ENCODE results near the gene VAPB. TPM values are rescaled to one million over a fixed set of nuclear protein-coding genes. Genes with fewer than 3 reads are reported as not detected.

Gene VAPB
- total RNA-seq, 1 experiment from 2014 or later: 65.1 TPM

DNA sequence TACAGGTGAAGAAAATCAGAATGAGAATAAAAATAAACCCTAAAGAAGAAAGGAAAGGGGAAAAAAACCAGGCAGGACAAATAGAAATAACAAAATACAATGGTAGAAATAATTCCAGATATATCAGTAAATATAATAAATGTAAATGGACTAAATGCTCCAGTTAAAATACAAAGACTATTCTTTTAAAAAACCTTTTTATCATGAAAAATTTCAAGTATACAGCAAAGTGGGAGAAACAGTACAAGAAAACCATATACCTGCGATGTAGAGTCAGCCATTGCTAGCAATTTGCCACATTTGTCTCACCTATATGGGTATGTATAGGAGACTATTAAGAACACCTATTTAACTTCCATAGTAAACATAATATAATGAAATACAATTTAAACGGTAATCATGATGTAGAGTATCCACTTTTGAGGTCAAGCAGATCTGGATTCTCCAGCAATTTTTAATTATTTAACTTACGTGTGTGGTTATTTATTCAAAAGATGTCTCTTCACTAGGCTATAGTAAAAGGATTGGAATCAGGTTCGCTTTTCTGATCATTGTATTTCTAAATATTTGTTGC, 914 bp upstream of the VAPB start:
- peaks cover 24% of the 10 kb centered on the region; the same call in 1 of the 2 replicates for H3K79me2 ChIP-seq (ENCODE audit: insufficient read depth, low read length)
- WGBS (ENCODE audit: extremely low coverage, insufficient read length, low lambda C conversion rate): no CpG with 5 or more reads among the region's 4 CpGs
- H3K56ac ChIP-seq (ENCODE audit: insufficient read length, low read depth, low read length): no peak overlapping the region
- peaks cover 12 to 23% (median 21%) of the 10 kb centered on the region in 3 experiments for H3K36me3 Mint-ChIP-seq (ENCODE audit: insufficient read depth in 1 of 3, low read depth in 3 of 3)
- H3K27ac ChIP-seq (ENCODE audit: insufficient read length, low read depth, low read length): no peak overlapping the region
- H3K4me1 ChIP-seq (ENCODE audit: insufficient read depth, low read length): peaks cover 2% of the 10 kb centered on the region; the same call in 1 of the 2 replicates
- H3T11ph ChIP-seq (ENCODE audit: low read length): no peak overlapping the region
- H3K23me2 ChIP-seq (ENCODE audit: insufficient read length, low read depth, low read length, poor library complexity, severe bottlenecking): peaks cover 8% of the 10 kb centered on the region
- no peak overlapping the region for H3K4me2 ChIP-seq (ENCODE audit: insufficient read depth, insufficient read length, low read length)
- no peak overlapping the region for H2BK5ac ChIP-seq (ENCODE audit: insufficient read length, low read length)
- H3K23ac ChIP-seq (ENCODE audit: insufficient read length, low read depth, low read length): no peak overlapping the region
- peaks cover 21 to 23% of the 10 kb centered on the region in 2 experiments for H3K4me1 Mint-ChIP-seq
- peaks cover 2% of the 10 kb centered on the region for H4K20me1 ChIP-seq (ENCODE audit: control insufficient read depth, insufficient read depth, insufficient read length)
- H3K9me3 ChIP-seq (ENCODE audit: control insufficient read depth, low read depth, low read length): no peaks in the 10 kb centered on the region
- TF ChIP-seq, protein P1, sequence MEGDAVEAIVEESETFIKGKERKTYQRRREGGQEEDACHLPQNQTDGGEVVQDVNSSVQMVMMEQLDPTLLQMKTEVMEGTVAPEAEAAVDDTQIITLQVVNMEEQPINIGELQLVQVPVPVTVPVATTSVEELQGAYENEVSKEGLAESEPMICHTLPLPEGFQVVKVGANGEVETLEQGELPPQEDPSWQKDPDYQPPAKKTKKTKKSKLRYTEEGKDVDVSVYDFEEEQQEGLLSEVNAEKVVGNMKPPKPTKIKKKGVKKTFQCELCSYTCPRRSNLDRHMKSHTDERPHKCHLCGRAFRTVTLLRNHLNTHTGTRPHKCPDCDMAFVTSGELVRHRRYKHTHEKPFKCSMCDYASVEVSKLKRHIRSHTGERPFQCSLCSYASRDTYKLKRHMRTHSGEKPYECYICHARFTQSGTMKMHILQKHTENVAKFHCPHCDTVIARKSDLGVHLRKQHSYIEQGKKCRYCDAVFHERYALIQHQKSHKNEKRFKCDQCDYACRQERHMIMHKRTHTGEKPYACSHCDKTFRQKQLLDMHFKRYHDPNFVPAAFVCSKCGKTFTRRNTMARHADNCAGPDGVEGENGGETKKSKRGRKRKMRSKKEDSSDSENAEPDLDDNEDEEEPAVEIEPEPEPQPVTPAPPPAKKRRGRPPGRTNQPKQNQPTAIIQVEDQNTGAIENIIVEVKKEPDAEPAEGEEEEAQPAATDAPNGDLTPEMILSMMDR (conservative IDR thresholded peaks at IDR 0.05): no peak
- H4K91ac ChIP-seq (ENCODE audit: insufficient read length, low read depth, low read length): no peak overlapping the region
- peaks cover 3% of the 10 kb centered on the region; the same call in 1 of the 2 replicates for H3K27me3 Mint-ChIP-seq (ENCODE audit: low read depth)
- 0 out of 5 replicates have a peak, but pooled peaks cover 0 to under 1% of the 10 kb centered on the region in 2 experiments for H3K9me3 Mint-ChIP-seq
- H4K8ac ChIP-seq (replicated peaks; ENCODE audit: insufficient read length, low read depth, low read length): no peak overlapping the region
- H3K4me3 Mint-ChIP-seq: no peak overlapping the region
- no peaks in the 10 kb centered on the region for H3K27me3 ChIP-seq (ENCODE audit: insufficient read depth, low read length)
- H2BK120ac ChIP-seq (ENCODE audit: low read depth, low read length, poor library complexity, severe bottlenecking): no peak overlapping the region
- no peak overlapping the region for H2AK5ac ChIP-seq (ENCODE audit: insufficient read length, low read length)
- no peak overlapping the region for H2BK12ac ChIP-seq (ENCODE audit: insufficient read length, low read depth, low read length)
- H2AFZ ChIP-seq (ENCODE audit: low read length): no peak overlapping the region
- no peak overlapping the region for H2BK15ac ChIP-seq (ENCODE audit: low read depth, low read length)
- no peak overlapping the region for H3K14ac ChIP-seq (ENCODE audit: insufficient read depth, low read length)
- H3K4ac ChIP-seq (ENCODE audit: low read depth, low read length): no peak overlapping the region
- H3K9ac ChIP-seq (ENCODE audit: extremely low read depth, insufficient read length, low read length): no peak overlapping the region
- no peak overlapping the region for H4K5ac ChIP-seq (ENCODE audit: insufficient read length, low read depth, low read length)
- no peak overlapping the region for H3K27ac Mint-ChIP-seq
- no peak overlapping the region for H2BK20ac ChIP-seq (ENCODE audit: low read depth, low read length, poor library complexity, severe bottlenecking)
- H3K79me1 ChIP-seq (ENCODE audit: insufficient read depth, low read depth, low read length, poor library complexity, severe bottlenecking): peaks cover 4% of the 10 kb centered on the region
- no peak overlapping the region for H3K18ac ChIP-seq (ENCODE audit: insufficient read length, low read depth, low read length)
- DNase-seq: no peak
